GM12875 (cell line): Measurements from ENCODE around the gene NES.

Source experiments
- H3K4me3 ChIP-seq: one replicate; pipeline ENCODE4 v1.5.1; 2011; ENCODE audit warnings: low read depth, low read length, control low read depth
- CTCF ChIP-seq: IDR thresholded peaks from 2 replicates; pipeline ENCODE4 v1.5.1; 2011; ENCODE audit warnings: low read depth, mild to moderate bottlenecking, control low read depth, inconsistent platforms, low read length, moderate library complexity, borderline replicate concordance; ENCODE audit not compliant: insufficient read depth

NES gene

GRCh38 chr1:156655904-156656516, 21.2 kb downstream of the NES start:
- TF ChIP-seq CTCF = no peak
- H3K4me3 ChIP-seq = no peak overlapping the region

GRCh38 chr1:156655151-156655903, 21.9 kb downstream of the NES start:
- no peak overlapping the region for H3K4me3 ChIP-seq
- TF ChIP-seq CTCF = no peak

GRCh38 chr1:156654700-156655099, 22.5 kb downstream of the NES start:
- H3K4me3 ChIP-seq = no peak overlapping the region
- no peak for TF ChIP-seq CTCF

DNA sequence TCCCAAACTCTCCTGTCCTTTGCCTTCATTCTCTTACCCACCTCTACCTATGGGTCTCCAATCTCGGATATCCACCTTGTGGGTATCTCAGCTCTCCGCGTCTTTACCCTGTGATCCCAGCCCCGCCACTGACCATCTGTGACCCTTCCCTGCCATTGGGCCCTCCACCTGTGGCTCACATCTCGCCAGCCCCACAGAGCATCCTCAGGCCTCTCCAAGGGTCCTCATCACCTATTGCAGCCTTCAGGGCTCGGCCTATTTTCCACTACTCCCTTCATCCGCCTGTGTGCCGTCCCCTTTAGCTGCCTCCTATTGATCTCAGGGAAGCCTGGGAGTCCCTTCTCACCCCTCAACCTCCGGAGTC, 24.2 kb downstream of the NES start:
- no peak overlapping the region for H3K4me3 ChIP-seq
- TF ChIP-seq CTCF = no peak

- no peak for TF ChIP-seq CTCF
- H3K4me3 ChIP-seq = no peak overlapping the region
Observed at GRCh38 chr1:156652131-156652991, 24.8 kb downstream of the NES start.

DNA sequence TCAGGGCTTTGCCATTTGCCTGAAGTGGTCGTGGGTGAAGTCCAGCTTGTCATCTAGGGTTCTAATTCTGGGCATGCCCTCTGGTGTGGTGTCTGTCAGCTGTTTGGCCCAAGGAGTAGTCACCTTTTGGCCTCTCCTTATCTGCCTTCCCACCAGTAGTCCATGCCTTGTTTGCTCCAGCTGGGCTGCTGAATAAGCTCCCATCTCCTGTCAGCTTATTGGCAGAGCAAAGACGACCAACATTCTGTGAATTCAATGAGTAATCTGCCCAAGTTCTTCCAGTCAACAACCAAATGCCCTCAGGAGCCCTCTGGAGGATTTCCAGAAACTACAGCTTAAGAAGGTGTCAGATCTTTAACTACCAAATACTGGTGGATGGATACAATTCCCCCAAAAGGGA, 28.3 kb downstream of the NES start:
- no peak for TF ChIP-seq CTCF
- H3K4me3 ChIP-seq = no peak overlapping the region
